Immature natural killer cell (primary cell): ENCODE results near the gene RBM33. TPM values are rescaled to one million over a fixed set of nuclear protein-coding genes. Genes with fewer than 3 reads are reported as not detected.

Experiments
- DNase-seq, 3 donors: peaks; one replicate each; pipeline ENCODE4 v3.0.0; 2022; ENCODE audit warnings: mixed read lengths in 1 of 3
- H3K27ac Mint-ChIP-seq, 6 donors: one replicate each; pipeline ENCODE4 v1.8.0; 2020; ENCODE audit warnings: mixed read lengths in 6 of 6, mild to moderate bottlenecking in 5 of 6, inconsistent platforms in 4 of 6, moderate library complexity in 3 of 6
- H3K27me3 Mint-ChIP-seq, 3 donors: one replicate each; pipeline ENCODE4 v1.8.0; 2020 to 2021; ENCODE audit warnings: low read depth in 3 of 3, mild to moderate bottlenecking in 3 of 3, mixed read lengths in 3 of 3, moderate library complexity in 3 of 3, inconsistent platforms in 1 of 3
- H3K36me3 Mint-ChIP-seq, 3 donors: one replicate each; pipeline ENCODE4 v1.8.0; 2020; ENCODE audit warnings: mixed read lengths in 3 of 3, inconsistent platforms in 2 of 3, mild to moderate bottlenecking in 2 of 3
- H3K4me1 Mint-ChIP-seq, 2 donors: one replicate each; pipeline ENCODE4 v1.8.0; 2020; ENCODE audit warnings: inconsistent platforms in 2 of 2, mild to moderate bottlenecking in 2 of 2, mixed read lengths in 2 of 2, moderate library complexity in 1 of 2
- H3K4me3 Mint-ChIP-seq, 5 donors: one replicate each; pipeline ENCODE4 v1.8.0; 2020; ENCODE audit warnings: mild to moderate bottlenecking in 5 of 5, mixed read lengths in 5 of 5, inconsistent platforms in 3 of 5, moderate library complexity in 3 of 5
- H3K9me3 Mint-ChIP-seq, 6 donors: one replicate each; pipeline ENCODE4 v1.8.0; 2020; ENCODE audit warnings: mild to moderate bottlenecking in 6 of 6, mixed read lengths in 6 of 6, inconsistent platforms in 4 of 6, moderate library complexity in 3 of 6
- polyA plus RNA-seq, 3 donors: library from polyadenylated mRNA; unstranded; fragments of 300-500 nt; fragmentation: Illumina TruSeq; gene quantifications; one replicate each; pipeline ENCODE4 v1.2.3, GENCODE V29; 2021

The RBM33 gene
- polyA plus RNA-seq, 3 donors from 2014 or later: 10.9 to 61.5 (median 28.3) TPM

GRCh38 chr7:155756322-155756721 lies 111.9 kb downstream of the RBM33 start:
- no peak for DNase-seq
- H3K4me3 Mint-ChIP-seq: no peak overlapping the region
- H3K27me3 Mint-ChIP-seq: peaks cover 0 to 1% (median 1%) of the 10 kb centered on the region in 3 donors
- H3K9me3 Mint-ChIP-seq: no peaks in the 10 kb centered on the region
- H3K4me1 Mint-ChIP-seq: peaks cover 58 to 79% of the 10 kb centered on the region in 2 donors
- peaks cover 0 to 10% (median 0%) of the 10 kb centered on the region in 3 donors for H3K36me3 Mint-ChIP-seq
- no peak overlapping the region for H3K27ac Mint-ChIP-seq

GRCh38 chr7:155758348-155758747 lies 113.9 kb downstream of the RBM33 start:
- Mint-ChIP-seq H3K27me3 (peaks cover 0 to 1% (median 1%) of the 10 kb centered on the region in 3 donors), H3K36me3 (peaks cover 0 to 10% (median 0%) of the 10 kb centered on the region in 3 donors), H3K9me3 (no peaks in the 10 kb centered on the region), H3K27ac (no peak overlapping the region), H3K4me3 (no peak overlapping the region), H3K4me1 (peaks cover 59 to 79% of the 10 kb centered on the region in 2 donors)
- DNase-seq: no peak

- Mint-ChIP-seq H3K36me3 (peaks cover 0 to 10% (median 0%) of the 10 kb centered on the region in 3 donors), H3K27ac (peak overlapping the region in 2 of 6 donors; percentile 31 to 49)
Measured at GRCh38 chr7:155759740-155760430, 115.4 kb downstream of the RBM33 start.

GRCh38 chr7:155761162-155761561 lies 116.7 kb downstream of the RBM33 start:
- H3K27me3 Mint-ChIP-seq: peaks cover 1 to 9% (median 4%) of the 10 kb centered on the region in 3 donors

More at GRCh38 chr7:155759740-155760430, 115.4 kb downstream of the RBM33 start:
- H3K4me3 Mint-ChIP-seq: no peak overlapping the region
- peaks cover 59 to 79% of the 10 kb centered on the region in 2 donors for H3K4me1 Mint-ChIP-seq
- H3K9me3 Mint-ChIP-seq: no peaks in the 10 kb centered on the region
- DNase-seq: no peak
- H3K27me3 Mint-ChIP-seq: peaks cover 1 to 9% (median 4%) of the 10 kb centered on the region in 3 donors

GRCh38 chr7:155762036-155762435 lies 117.6 kb downstream of the RBM33 start:
- H3K4me1 Mint-ChIP-seq: peaks cover 58 to 67% of the 10 kb centered on the region in 2 donors
- peaks cover 0 to 12% (median 0%) of the 10 kb centered on the region in 3 donors for H3K36me3 Mint-ChIP-seq
- peak overlapping the region in 4 of 5 donors; percentile 10 to 86 (median 48) for H3K4me3 Mint-ChIP-seq
- peak overlapping the region in 3 of 6 donors; percentile 14 to 91 (median 48) for H3K27ac Mint-ChIP-seq
- no peaks in the 10 kb centered on the region for H3K9me3 Mint-ChIP-seq
- DNase-seq: no peak
- peaks cover 1 to 9% (median 4%) of the 10 kb centered on the region in 3 donors for H3K27me3 Mint-ChIP-seq

More at GRCh38 chr7:155761162-155761561, 116.7 kb downstream of the RBM33 start:
- DNase-seq: no peak
- Mint-ChIP-seq H3K9me3 (no peaks in the 10 kb centered on the region), H3K4me3 (no peak overlapping the region), H3K27ac (peak overlapping the region in 3 of 6 donors; percentile 25 to 46 (median 34)), H3K4me1 (peaks cover 63 to 76% of the 10 kb centered on the region in 2 donors), H3K36me3 (peaks cover 0 to 10% (median 0%) of the 10 kb centered on the region in 3 donors)

GRCh38 chr7:155762655-155763054 lies 118.2 kb downstream of the RBM33 start:
- Mint-ChIP-seq H3K36me3 (peaks cover 0 to 14% (median 6%) of the 10 kb centered on the region in 3 donors), H3K4me3 (peak overlapping the region; percentile 76 to 87 (median 84))

GRCh38 chr7:155763122-155763521 lies 118.7 kb downstream of the RBM33 start:
- no peak for DNase-seq
- peak overlapping the region; percentile 37 to 96 (median 92) for H3K27ac Mint-ChIP-seq
- H3K4me1 Mint-ChIP-seq: peaks cover 53 to 70% of the 10 kb centered on the region in 2 donors
- peaks cover 1 to 9% (median 4%) of the 10 kb centered on the region in 3 donors for H3K27me3 Mint-ChIP-seq
- no peaks in the 10 kb centered on the region for H3K9me3 Mint-ChIP-seq
- peaks cover under 1 to 13% (median 6%) of the 10 kb centered on the region in 3 donors for H3K36me3 Mint-ChIP-seq
- peak overlapping the region; percentile 76 to 87 (median 84) for H3K4me3 Mint-ChIP-seq

More at GRCh38 chr7:155762655-155763054, 118.2 kb downstream of the RBM33 start:
- H3K27me3 Mint-ChIP-seq: peaks cover 1 to 9% (median 4%) of the 10 kb centered on the region in 3 donors
- no peak for DNase-seq
- H3K4me1 Mint-ChIP-seq: peaks cover 55 to 67% of the 10 kb centered on the region in 2 donors
- no peaks in the 10 kb centered on the region for H3K9me3 Mint-ChIP-seq
- peak overlapping the region; percentile 37 to 96 (median 92) for H3K27ac Mint-ChIP-seq

GRCh38 chr7:155763691-155764437 lies 119.4 kb downstream of the RBM33 start:
- peaks cover 4 to 16% (median 10%) of the 10 kb centered on the region in 3 donors for H3K36me3 Mint-ChIP-seq
- H3K27me3 Mint-ChIP-seq: peaks cover 1 to 10% (median 4%) of the 10 kb centered on the region in 3 donors
- H3K4me3 Mint-ChIP-seq: peak overlapping the region; percentile 76 to 87 (median 84)
- H3K27ac Mint-ChIP-seq: peak overlapping the region; percentile 91 to 96 (median 92)
- peak; percentile 69 to 74 (median 71) for DNase-seq
- H3K4me1 Mint-ChIP-seq: peaks cover 54 to 74% of the 10 kb centered on the region in 2 donors
- H3K9me3 Mint-ChIP-seq: no peaks in the 10 kb centered on the region

- Mint-ChIP-seq H3K27me3 (peaks cover 3 to 10% (median 4%) of the 10 kb centered on the region in 3 donors), H3K27ac (peak overlapping the region; percentile 91 to 96 (median 92)), H3K4me1 (peaks cover 54 to 74% of the 10 kb centered on the region in 2 donors), H3K36me3 (peaks cover 4 to 21% (median 11%) of the 10 kb centered on the region in 3 donors), H3K9me3 (no peaks in the 10 kb centered on the region), H3K4me3 (peak overlapping the region; percentile 76 to 87 (median 84))
- DNase-seq: peak in 1 of 3 donors; percentile 39
Measured at GRCh38 chr7:155764438-155764793, 120.0 kb downstream of the RBM33 start.

- peaks cover 2 to 9% (median 4%) of the 10 kb centered on the region in 3 donors for H3K27me3 Mint-ChIP-seq
- H3K36me3 Mint-ChIP-seq: peaks cover 10 to 26% (median 19%) of the 10 kb centered on the region in 3 donors
- H3K4me3 Mint-ChIP-seq: peak overlapping the region in 2 of 5 donors; percentile 46 to 54
- DNase-seq: no peak
- H3K9me3 Mint-ChIP-seq: no peaks in the 10 kb centered on the region
- H3K4me1 Mint-ChIP-seq: peaks cover 53 to 65% of the 10 kb centered on the region in 2 donors
- H3K27ac Mint-ChIP-seq: peak overlapping the region in 3 of 6 donors; percentile 92 to 96 (median 92)
Measured at GRCh38 chr7:155765458-155765857, 121.0 kb downstream of the RBM33 start.

- no peak for DNase-seq
- H3K27ac Mint-ChIP-seq: no peak overlapping the region
- peaks cover 10 to 33% (median 24%) of the 10 kb centered on the region in 3 donors for H3K36me3 Mint-ChIP-seq
- peaks cover 2 to 9% (median 4%) of the 10 kb centered on the region in 3 donors for H3K27me3 Mint-ChIP-seq
- H3K4me1 Mint-ChIP-seq: peaks cover 48 to 58% of the 10 kb centered on the region in 2 donors
- no peaks in the 10 kb centered on the region for H3K9me3 Mint-ChIP-seq
- H3K4me3 Mint-ChIP-seq: no peak overlapping the region
Measured at GRCh38 chr7:155766386-155766785, 121.9 kb downstream of the RBM33 start.

- Mint-ChIP-seq H3K4me3 (no peak overlapping the region), H3K27me3 (peaks cover 2 to 9% (median 4%) of the 10 kb centered on the region in 3 donors), H3K9me3 (no peaks in the 10 kb centered on the region), H3K27ac (peak overlapping the region in 1 of 6 donors; percentile 12), H3K4me1 (peaks cover 39 to 50% of the 10 kb centered on the region in 2 donors), H3K36me3 (peaks cover 10 to 36% (median 24%) of the 10 kb centered on the region in 3 donors)
- DNase-seq: no peak
Measured at GRCh38 chr7:155766966-155767916, 122.8 kb downstream of the RBM33 start.
